Astrocyte (in vitro differentiated cells and primary cell): Measurements from ENCODE around the gene KRTAP21-3.
"Not testable (repeated sequence)": the region's sequence is repeated elsewhere in the genome, so short reads cannot be mapped to it uniquely, and the experiment has no call there.

Source experiments
- CTCF ChIP-seq: IDR thresholded peaks from 2 replicates; pipeline ENCODE4 v1.5.1; 2011; ENCODE audit warnings: low read depth, mild to moderate bottlenecking, inconsistent platforms, low read length, moderate library complexity; ENCODE audit not compliant: insufficient read depth
- EZH2 ChIP-seq: IDR thresholded peaks from 2 replicates; pipeline ENCODE4 v1.6.1; 2012; ENCODE audit warnings: mild to moderate bottlenecking, low read length, inconsistent platforms; ENCODE audit not compliant: insufficient read depth

GRCh38 chr21:30755328-30755727 is 36.8 kb upstream of the KRTAP21-3 start, which contains the start of gene KRTAP21-1:
- not testable (repeated sequence) for TF ChIP-seq EZH2, CTCF
